PFSK-1 (cell line): ENCODE results near the gene EMX1. TPM values are rescaled to one million over a fixed set of nuclear protein-coding genes. Genes with fewer than 3 reads are reported as not detected.

Experiments
- FOXP2 ChIP-seq: optimal IDR thresholded peaks from 2 replicates; pipeline ENCODE3; 2011; ENCODE audit warnings: borderline replicate concordance, control low read depth, inconsistent platforms; ENCODE audit not compliant: insufficient read depth; ENCODE audit errors: extremely low read length, extremely low read depth
- POLR2AphosphoS5 ChIP-seq: IDR thresholded peaks from 2 replicates; pipeline ENCODE4 v1.6.1; 2012; ENCODE audit warnings: low read depth, mild to moderate bottlenecking, control low read depth, low read length, moderate library complexity
- REST ChIP-seq, 2 experiments: IDR thresholded peaks; 2 replicates each; pipeline versions ENCODE4 v1.6.1 to v1.8.0; 2011 to 2012; ENCODE audit warnings: low read depth in 2 of 2, low read length in 2 of 2, control low read depth in 1 of 2, inconsistent platforms in 1 of 2, mild to moderate bottlenecking in 1 of 2, moderate library complexity in 1 of 2; ENCODE audit not compliant: insufficient read depth in 1 of 2
- SIN3A ChIP-seq: IDR thresholded peaks from 2 replicates; pipeline ENCODE4 v1.6.1; 2012; ENCODE audit warnings: mild to moderate bottlenecking, low read length, moderate library complexity, borderline replicate concordance; ENCODE audit not compliant: insufficient read depth
- TAF1 ChIP-seq: IDR thresholded peaks from 2 replicates; pipeline ENCODE4 v1.6.1; 2012; ENCODE audit warnings: low read length, control low read depth, borderline replicate concordance; ENCODE audit not compliant: insufficient read depth
- polyA plus RNA-seq: library from polyadenylated mRNA; unstranded; fragments of >200 nt; gene quantifications from one replicate; pipeline ENCODE4 v1.2.1, GENCODE V29; 2012; ENCODE audit warnings: low read depth, missing spikeins; ENCODE audit not compliant: insufficient read length

Gene EMX1
- not detected for polyA plus RNA-seq

- no peak for TF ChIP-seq SIN3A
These were observed at the start of gene EMX1 for GRCh38 chr2:72917138-72917876. EMX1 (plus strand) TSS chr2:72917519; CDS start chr2:72917853, 334 bp downstream.

- TF ChIP-seq SIN3A (no peak), FOXP2 (no peak), POLR2AphosphoS5 (no peak), REST (IDR thresholded peaks at IDR 0.05; ENCODE audit: insufficient read depth in 1 of 2, low read depth in 2 of 2, low read length in 2 of 2) (no peak), TAF1 (no peak)
These were observed 46.3 kb upstream of the EMX1 start for GRCh38 chr2:72871060-72871459.

GRCh38 chr2:72871880-72872279 is 45.4 kb upstream of the EMX1 start:
- no peak for TF ChIP-seq FOXP2
- TF ChIP-seq POLR2AphosphoS5 = no peak
- no peak for TF ChIP-seq TAF1
- no peak for TF ChIP-seq REST (IDR thresholded peaks at IDR 0.05; ENCODE audit: insufficient read depth in 1 of 2, low read depth in 2 of 2, low read length in 2 of 2)
- TF ChIP-seq SIN3A = no peak

- TF ChIP-seq REST (IDR thresholded peaks at IDR 0.05; ENCODE audit: insufficient read depth in 1 of 2, low read depth in 2 of 2, low read length in 2 of 2) = peak; percentile 95 to 99
- no peak for TF ChIP-seq TAF1
These were observed 33.9 kb upstream of the EMX1 start for GRCh38 chr2:72883356-72883962.

- TF ChIP-seq SIN3A = no peak
- TF ChIP-seq TAF1 = no peak
- TF ChIP-seq FOXP2 = no peak
- no peak for TF ChIP-seq POLR2AphosphoS5
- TF ChIP-seq REST (IDR thresholded peaks at IDR 0.05; ENCODE audit: insufficient read depth in 1 of 2, low read depth in 2 of 2, low read length in 2 of 2) = no peak
These were observed 30.8 kb upstream of the EMX1 start for GRCh38 chr2:72886505-72887031.
